Camera-type eye (tissue), 1 donor: ENCODE results near the gene NKX1-1. TPM values are rescaled to one million over a fixed set of nuclear protein-coding genes. Genes with fewer than 3 reads are reported as not detected.

ENCODE experiments used
- total RNA-seq: library from RNA; depleted of rRNA; stranded (reverse); fragments of >200 nt; gene quantifications from one replicate; pipeline ENCODE4 v1.2.3, GENCODE V29; 2014

NKX1-1 gene
- not detected for total RNA-seq

DNA sequence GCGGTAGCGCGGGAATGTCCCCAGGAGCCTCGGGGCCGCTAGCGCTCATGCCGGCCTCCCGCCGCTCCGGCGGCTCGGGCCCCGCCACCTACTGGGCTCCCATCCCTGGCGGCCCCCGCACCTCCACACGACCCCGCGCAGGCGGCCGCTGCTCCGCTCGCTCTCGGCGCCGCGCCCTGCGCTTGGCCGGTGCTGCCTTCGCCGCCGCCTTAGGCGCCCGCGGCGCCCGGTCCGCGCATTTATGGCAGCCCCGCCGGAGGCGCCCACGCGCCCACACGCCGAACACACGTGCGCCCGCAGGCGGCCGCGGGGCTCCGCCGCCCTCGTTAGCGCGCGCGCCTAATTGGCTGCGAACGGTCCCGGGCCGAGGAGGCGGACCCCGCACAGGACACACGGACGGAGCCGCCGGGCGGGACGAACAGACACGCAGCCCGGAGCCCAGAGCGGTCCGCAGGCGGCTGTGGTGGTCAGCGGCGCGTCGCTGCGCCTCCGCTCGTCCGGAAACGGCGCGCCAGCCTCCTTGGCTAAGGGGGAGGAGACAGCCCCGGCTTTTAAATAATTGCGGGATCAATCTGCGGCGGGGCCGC lies at the start of gene NKX1-1:
Gene NKX1-1 (minus strand): TSS at position 49 of the 587 bp plus-strand sequence. CDS start 0 bp downstream, at position 49.

Other genes starting within 250 kb of the NKX1-1 start
- gene SPON2, start 233.9 kb downstream of the NKX1-1 start, total RNA-seq: 69.1 TPM
- gene CTBP1, start 157.3 kb downstream of the NKX1-1 start, total RNA-seq: 200 TPM
- gene MAEA, start 116.6 kb downstream of the NKX1-1 start, total RNA-seq: 73.7 TPM
- 15.7 TPM for gene UVSSA, start 59.2 kb downstream of the NKX1-1 start, total RNA-seq